Glomerular endothelial cell (primary cell): ENCODE results near the gene DPM2. TPM values are rescaled to one million over a fixed set of nuclear protein-coding genes. Genes with fewer than 3 reads are reported as not detected.
A peak's percentile ranks its signal among the peaks of the same experiment; 100 is the strongest.

Source experiments
- DNase-seq: peaks from one replicate; pipeline ENCODE4 v3.0.0-alpha.2; 2011; ENCODE audit warnings: low read depth, low spot score; ENCODE audit errors: extremely low read depth
- total RNA-seq: library from RNA; depleted of rRNA; stranded (reverse); fragments of >200 nt; gene quantifications from 2 replicates; pipeline ENCODE4 v1.2.3, GENCODE V29; 2015

Gene DPM2
- total RNA-seq, 1 donor from 2014 or later, result 19.7 TPM

GRCh38 chr9:127921557-127922120 is 16.0 kb downstream of the DPM2 start:
- DNase-seq, result no peak

- DNase-seq, result no peak
Observed at GRCh38 chr9:127920794-127921193, 16.9 kb downstream of the DPM2 start.

- peak; percentile 94 for DNase-seq
Observed at GRCh38 chr9:127919253-127919815, 18.3 kb downstream of the DPM2 start.

- no peak for DNase-seq
Observed at GRCh38 chr9:127918183-127919107, 19.2 kb downstream of the DPM2 start.

- DNase-seq, result no peak
Observed at GRCh38 chr9:127917603-127918002, 20.1 kb downstream of the DPM2 start.

- no peak for DNase-seq
Observed at GRCh38 chr9:127916720-127917581, 20.7 kb downstream of the DPM2 start, which contains the start of gene ST6GALNAC4. TSS of gene ST6GALNAC4 (minus strand) at chr9:127917041. CDS start at chr9:127916419, 622 bp downstream.

- DNase-seq, result no peak
Observed at GRCh38 chr9:127915801-127916719, 21.6 kb downstream of the DPM2 start.

GRCh38 chr9:127915325-127915752 is 22.3 kb downstream of the DPM2 start:
- DNase-seq, result no peak

- DNase-seq, result no peak
Observed at GRCh38 chr9:127913682-127914081, 24.0 kb downstream of the DPM2 start.

- no peak for DNase-seq
Observed at GRCh38 chr9:127912882-127913281, 24.8 kb downstream of the DPM2 start.

GRCh38 chr9:127912296-127912695 is 25.4 kb downstream of the DPM2 start:
- DNase-seq, result no peak

GRCh38 chr9:127910613-127911205 is 26.9 kb downstream of the DPM2 start:
- no peak for DNase-seq

GRCh38 chr9:127909839-127910273 is 27.8 kb downstream of the DPM2 start:
- no peak for DNase-seq

GRCh38 chr9:127908660-127908926 is 29.1 kb downstream of the DPM2 start:
- no peak for DNase-seq

- no peak for DNase-seq
Observed at GRCh38 chr9:127907867-127908659, 29.6 kb downstream of the DPM2 start.

- no peak for DNase-seq
Observed at GRCh38 chr9:127905788-127906191, 31.9 kb downstream of the DPM2 start.

GRCh38 chr9:127905004-127905728 is 32.5 kb downstream of the DPM2 start:
- no peak for DNase-seq

GRCh38 chr9:127904561-127905003 is 33.1 kb downstream of the DPM2 start:
- no peak for DNase-seq
